ENCODE measurements around the gene DAB2IP.
A peak's percentile ranks its signal among the peaks of the same experiment; 100 is the strongest.

Gene DAB2IP

GRCh38 chr9:121706149-121706750 is 54.8 kb downstream of the DAB2IP start:
- DNase-seq (ENCODE audit: low read depth) = no peak
- no peak overlapping the region for H3K4me3 ChIP-seq (ENCODE audit: low read depth, low read length)
- no peak for TF ChIP-seq CTCF (IDR thresholded peaks at IDR 0.05; ENCODE audit: insufficient read depth, low read depth, low read length, missing control alignments)

GRCh38 chr9:121707477-121708424 is 56.3 kb downstream of the DAB2IP start:
- TF ChIP-seq CTCF (IDR thresholded peaks at IDR 0.05; ENCODE audit: insufficient read depth, low read depth, low read length, missing control alignments) = no peak
- DNase-seq (ENCODE audit: low read depth) = peak; percentile 86
- no peak overlapping the region for H3K4me3 ChIP-seq (ENCODE audit: low read depth, low read length)

GRCh38 chr9:121708768-121709488 is 57.5 kb downstream of the DAB2IP start:
- no peak overlapping the region for H3K4me3 ChIP-seq (ENCODE audit: low read depth, low read length)
- TF ChIP-seq CTCF (IDR thresholded peaks at IDR 0.05; ENCODE audit: insufficient read depth, low read depth, low read length, missing control alignments) = no peak
- no peak for DNase-seq (ENCODE audit: low read depth)

DNA sequence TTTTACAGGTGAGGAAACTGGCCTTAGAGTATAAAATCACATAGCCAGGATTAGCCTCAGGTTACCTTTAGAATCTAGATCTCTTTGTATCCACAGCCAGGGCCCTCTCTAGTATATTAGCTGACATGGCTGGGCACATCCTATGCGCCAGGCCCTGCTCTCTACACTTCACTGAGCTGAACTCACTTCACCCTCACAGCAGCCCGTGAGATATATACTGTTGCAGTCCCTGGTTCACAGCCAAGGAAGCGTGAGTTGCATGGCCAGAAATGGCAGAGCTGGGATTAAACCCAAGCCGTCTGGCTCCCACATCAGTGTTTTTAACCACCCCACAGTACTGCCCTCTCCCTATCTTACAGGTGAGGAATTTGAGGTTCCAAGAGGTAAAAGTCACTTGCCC is 58.4 kb downstream of the DAB2IP start:
- H3K4me3 ChIP-seq (ENCODE audit: low read depth, low read length) = no peak overlapping the region
- TF ChIP-seq CTCF (IDR thresholded peaks at IDR 0.05; ENCODE audit: insufficient read depth, low read depth, low read length, missing control alignments) = no peak
- DNase-seq (ENCODE audit: low read depth) = no peak

DNA sequence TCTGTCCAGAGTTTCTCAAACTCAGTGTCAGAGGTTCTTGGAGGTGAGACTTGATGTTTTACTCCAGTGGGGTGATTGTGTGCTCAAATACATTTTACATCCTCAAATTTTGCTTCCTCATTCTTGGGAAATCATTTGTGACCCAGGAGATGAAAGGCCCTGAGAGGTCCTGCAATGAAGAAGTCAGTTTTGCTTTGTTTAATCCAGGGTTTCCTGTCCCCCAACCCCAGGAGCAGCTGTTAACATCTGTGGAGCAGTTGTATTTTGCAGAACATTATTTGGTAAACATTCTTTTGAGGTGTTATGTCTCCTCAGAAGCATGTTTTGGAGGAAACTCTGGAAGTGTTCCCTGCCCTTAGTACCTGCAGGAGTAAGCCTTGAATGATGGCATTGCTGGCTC is 59.8 kb downstream of the DAB2IP start:
- DNase-seq (ENCODE audit: low read depth) = no peak
- TF ChIP-seq CTCF (IDR thresholded peaks at IDR 0.05; ENCODE audit: insufficient read depth, low read depth, low read length, missing control alignments) = no peak
- H3K4me3 ChIP-seq (ENCODE audit: low read depth, low read length) = no peak overlapping the region

DNA sequence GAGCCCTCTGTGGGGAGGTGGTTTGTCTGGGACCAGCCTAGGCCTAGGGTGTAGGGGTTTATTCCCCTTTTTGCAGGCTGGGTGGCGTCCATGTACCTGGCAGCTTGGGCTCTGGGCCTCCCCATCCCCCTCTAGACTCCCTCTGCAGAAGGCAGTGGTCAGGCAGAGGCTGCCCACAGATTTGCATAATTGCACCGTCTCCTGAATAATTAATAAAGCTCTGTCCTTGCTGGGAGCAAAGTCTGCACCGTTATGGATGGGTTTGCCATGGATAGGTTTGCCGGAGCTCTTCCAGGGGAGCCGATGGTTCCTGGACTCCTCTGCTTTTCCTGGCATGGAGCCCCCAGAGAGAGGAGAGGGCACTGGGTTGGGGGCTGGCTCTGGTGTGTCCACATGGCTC is 60.4 kb downstream of the DAB2IP start:
- TF ChIP-seq CTCF (IDR thresholded peaks at IDR 0.05; ENCODE audit: insufficient read depth, low read depth, low read length, missing control alignments) = no peak
- no peak for DNase-seq (ENCODE audit: low read depth)
- H3K4me3 ChIP-seq (ENCODE audit: low read depth, low read length) = no peak overlapping the region
